D721Med (cell line): ENCODE data around the gene RNF150.

Source experiments
- DNase-seq: peaks from one replicate; pipeline ENCODE4 v3.0.0; 2011; ENCODE audit warnings: low spot score; ENCODE audit not compliant: insufficient read length
- FAIRE-seq: peaks from 2 replicates; lab custom pipeline; 2011; peaks lifted over from hg19 to GRCh38; lab: Jason Lieb, UNC
- TF ChIP-seq, protein P1 (sequence below): IDR thresholded peaks from 2 replicates; pipeline ENCODE4 v1.5.1; 2012; ENCODE audit warnings: mild to moderate bottlenecking, control low read depth; ENCODE audit not compliant: insufficient read depth; ENCODE audit errors: missing control alignments

Gene RNF150

GRCh38 chr4:141078871-141079270, 54.4 kb downstream of the RNF150 start:
- FAIRE-seq (no peak), DNase-seq (no peak)
- TF ChIP-seq, protein P1, sequence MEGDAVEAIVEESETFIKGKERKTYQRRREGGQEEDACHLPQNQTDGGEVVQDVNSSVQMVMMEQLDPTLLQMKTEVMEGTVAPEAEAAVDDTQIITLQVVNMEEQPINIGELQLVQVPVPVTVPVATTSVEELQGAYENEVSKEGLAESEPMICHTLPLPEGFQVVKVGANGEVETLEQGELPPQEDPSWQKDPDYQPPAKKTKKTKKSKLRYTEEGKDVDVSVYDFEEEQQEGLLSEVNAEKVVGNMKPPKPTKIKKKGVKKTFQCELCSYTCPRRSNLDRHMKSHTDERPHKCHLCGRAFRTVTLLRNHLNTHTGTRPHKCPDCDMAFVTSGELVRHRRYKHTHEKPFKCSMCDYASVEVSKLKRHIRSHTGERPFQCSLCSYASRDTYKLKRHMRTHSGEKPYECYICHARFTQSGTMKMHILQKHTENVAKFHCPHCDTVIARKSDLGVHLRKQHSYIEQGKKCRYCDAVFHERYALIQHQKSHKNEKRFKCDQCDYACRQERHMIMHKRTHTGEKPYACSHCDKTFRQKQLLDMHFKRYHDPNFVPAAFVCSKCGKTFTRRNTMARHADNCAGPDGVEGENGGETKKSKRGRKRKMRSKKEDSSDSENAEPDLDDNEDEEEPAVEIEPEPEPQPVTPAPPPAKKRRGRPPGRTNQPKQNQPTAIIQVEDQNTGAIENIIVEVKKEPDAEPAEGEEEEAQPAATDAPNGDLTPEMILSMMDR = no peak

GRCh38 chr4:141077611-141078225, 55.6 kb downstream of the RNF150 start:
- DNase-seq (no peak), FAIRE-seq (no peak)
- TF ChIP-seq, protein P1 = no peak

DNA sequence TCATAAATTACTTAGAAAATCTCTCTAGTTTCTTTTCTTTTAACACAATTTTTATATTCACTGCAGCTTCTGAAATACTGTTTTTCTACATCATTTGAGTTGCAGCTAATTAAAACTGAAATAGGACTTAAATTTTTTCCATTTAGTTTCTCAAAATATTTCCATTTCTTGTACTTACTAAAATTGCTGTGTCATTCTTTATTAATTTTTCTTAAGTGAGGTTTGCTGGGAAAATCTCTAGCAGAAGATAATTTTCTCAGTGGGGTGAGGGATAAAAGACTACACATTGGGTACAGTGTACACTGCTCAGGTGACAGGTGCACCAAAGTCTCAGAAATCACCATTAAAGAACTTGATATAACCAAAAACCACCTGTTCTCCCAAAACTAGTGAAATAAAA, 57.7 kb downstream of the RNF150 start:
- TF ChIP-seq, protein P1 = no peak
- no peak for DNase-seq
- no peak for FAIRE-seq

- no peak for DNase-seq
- TF ChIP-seq, protein P1 = no peak
- no peak for FAIRE-seq
These were observed 59.0 kb downstream of the RNF150 start for GRCh38 chr4:141074098-141074878.

- TF ChIP-seq, protein P1 = no peak
- FAIRE-seq = no peak
- DNase-seq = no peak
These were observed 66.6 kb downstream of the RNF150 start for GRCh38 chr4:141066690-141067089.

DNA sequence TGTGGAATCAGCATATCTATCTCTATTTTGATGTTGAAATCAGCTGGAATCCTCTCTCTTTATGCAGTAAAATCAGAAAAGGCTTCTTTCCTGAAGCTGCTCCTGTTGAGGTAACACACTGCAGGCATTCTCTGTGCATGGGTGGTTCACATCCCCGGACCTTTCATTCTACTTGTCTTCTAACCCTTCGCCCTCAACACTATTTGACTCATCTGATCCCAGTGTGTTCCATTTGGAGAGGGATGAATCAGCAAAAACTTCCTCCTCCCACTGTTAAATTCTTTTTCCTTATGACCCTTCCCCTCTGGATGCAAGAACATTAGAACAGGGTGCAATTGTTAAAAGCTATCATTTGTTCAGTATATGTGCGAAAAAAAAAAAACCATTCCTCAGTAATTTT, 67.4 kb downstream of the RNF150 start:
- DNase-seq (no peak), FAIRE-seq (no peak)
- TF ChIP-seq, protein P1 = no peak

DNA sequence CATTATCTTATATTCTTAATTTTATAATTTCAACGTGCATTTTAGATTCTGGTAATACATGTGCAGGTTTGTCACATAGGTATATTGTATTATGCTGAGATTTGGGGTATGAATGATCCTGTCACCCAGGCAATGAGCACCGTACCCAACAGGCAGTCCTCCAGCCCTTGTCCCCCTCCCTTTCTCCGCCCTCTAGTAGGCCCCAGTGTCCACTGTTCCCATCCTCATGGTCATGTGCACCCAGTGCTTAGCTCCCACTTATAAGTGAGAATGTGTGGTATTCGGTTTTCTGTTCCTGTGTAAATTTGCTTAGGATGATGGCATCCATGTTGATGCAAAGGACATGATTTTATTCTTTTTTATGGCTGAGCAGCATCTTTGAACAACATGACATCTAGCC, 70.6 kb downstream of the RNF150 start:
- DNase-seq (no peak), FAIRE-seq (no peak)
- TF ChIP-seq, protein P1 = no peak
